Vagina (tissue), 2 donors: ENCODE data around the gene L3MBTL4. TPM values are rescaled to one million over a fixed set of nuclear protein-coding genes. Genes with fewer than 3 reads are reported as not detected.

Experiments
- DNase-seq, 2 donors: peaks; one replicate each; pipeline ENCODE4 v3.0.0-alpha.2; 2017; ENCODE audit errors: extremely low spot score in 2 of 2
- H3K27ac ChIP-seq: fragments of 200-600 bp; sonication (generic); one replicate; pipeline ENCODE4 v1.5.1; 2019
- H3K27me3 ChIP-seq: fragments of 200-600 bp; sonication (generic); one replicate; pipeline ENCODE4 v1.5.1; 2019
- H3K36me3 ChIP-seq, 2 donors: fragments of 200-600 bp; sonication (generic); one replicate each; pipeline ENCODE4 v1.5.1; 2017 to 2019
- H3K4me1 ChIP-seq: fragments of 200-600 bp; sonication (generic); one replicate; pipeline ENCODE4 v1.5.1; 2019
- H3K4me3 ChIP-seq, 2 donors: fragments of 200-600 bp; sonication (generic); 1 replicate in 1 of 2; 2 replicates in 1 of 2; pipeline ENCODE4 v1.5.1; 2016 to 2019
- H3K9me3 ChIP-seq: fragments of 200-600 bp; sonication (generic); one replicate; pipeline ENCODE4 v1.5.1; 2019
- CTCF ChIP-seq, 3 experiments: fragments of 450-650 bp in 2 of 3; fragments of 200-600 bp in 1 of 3; sonication (generic) in 1 of 3; IDR thresholded peaks; one replicate each; pipeline ENCODE4 v1.5.1; 2017 to 2019; ENCODE audit warnings: antibody characterized with exemption in 3 of 3, mild to moderate bottlenecking in 2 of 3, moderate library complexity in 2 of 3
- POLR2A ChIP-seq, 2 donors: fragments of 450-650 bp; IDR thresholded peaks; one replicate each; pipeline ENCODE4 v1.6.1; 2017; ENCODE audit warnings: antibody characterized with exemption in 2 of 2, mild to moderate bottlenecking in 2 of 2, moderate library complexity in 2 of 2
- POLR2AphosphoS5 ChIP-seq, 2 donors: sonication (generic); formaldehyde crosslinking; IDR thresholded peaks; one replicate each; pipeline ENCODE4 v1.9.0; 2017; ENCODE audit warnings: antibody characterized with exemption in 2 of 2, mild to moderate bottlenecking in 2 of 2, low read depth in 1 of 2; ENCODE audit not compliant: insufficient read depth in 1 of 2
- intact Hi-C: fragments of 100-400 bp; cut with DNase I; formaldehyde crosslinking; loops from one replicate; pipeline ENCODE4 v1.15.1; 2023
- total RNA-seq: library from RNA; depleted of rRNA; stranded (reverse); fragments of >200 nt; gene quantifications from one replicate; pipeline ENCODE4 v1.2.3, GENCODE V29; 2016

Gene L3MBTL4
- total RNA-seq, 1 donor from 2014 or later, result 9.6 TPM

DNA sequence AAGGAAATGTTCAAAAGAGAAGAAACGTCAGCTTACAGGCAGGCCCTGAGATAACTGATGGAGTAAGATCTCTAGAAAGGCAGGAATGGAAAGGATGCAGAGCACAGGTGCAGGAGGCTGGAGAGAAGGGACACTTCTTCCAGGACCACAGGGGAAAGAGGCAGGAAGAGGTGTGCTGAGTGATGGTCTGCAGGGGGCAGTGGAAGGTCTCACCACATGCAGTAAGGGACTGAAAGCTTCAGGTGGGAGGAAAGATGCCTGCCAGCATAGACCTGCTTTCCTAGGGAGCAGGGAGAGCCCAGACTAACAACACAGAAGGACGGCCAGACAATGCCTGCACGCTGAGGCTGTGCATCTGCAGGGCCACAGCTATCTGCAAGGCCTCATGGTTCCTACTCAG, 156.8 kb downstream of the L3MBTL4 start:
- TF ChIP-seq CTCF (IDR thresholded peaks at IDR 0.05) (no peak), POLR2A (IDR thresholded peaks at IDR 0.05) (no peak), POLR2AphosphoS5 (IDR thresholded peaks at IDR 0.05; ENCODE audit: insufficient read depth in 1 of 2, low read depth in 1 of 2) (no peak)
- Histone ChIP-seq H3K27me3 (no peaks in the 10 kb centered on the region), H3K36me3 (no peaks in the 10 kb centered on the region), H3K27ac (no peak overlapping the region), H3K9me3 (peaks cover 13% of the 10 kb centered on the region), H3K4me3 (no peak overlapping the region), H3K4me1 (no peaks in the 10 kb centered on the region)
- no peak for DNase-seq
- intact Hi-C loops, result no loop called here

DNA sequence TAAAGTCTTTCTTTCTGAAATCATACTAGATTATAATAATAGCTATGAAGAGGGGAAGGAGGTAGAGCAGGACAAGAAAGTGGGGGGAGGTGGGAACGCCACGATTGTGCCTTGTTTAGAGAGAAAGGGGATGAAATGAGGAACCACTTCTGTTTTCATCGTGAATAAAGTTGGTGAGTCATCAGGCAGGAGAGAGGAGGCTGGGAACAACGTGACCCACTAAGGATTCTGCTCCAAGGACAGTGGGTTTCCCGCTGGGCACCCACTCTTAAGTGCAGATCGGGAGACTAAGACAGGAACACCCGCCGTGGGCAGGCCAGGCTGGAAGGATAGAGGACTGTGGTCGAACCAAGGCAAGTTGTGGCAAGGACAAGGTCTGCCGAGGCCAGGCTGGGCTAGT, 158.2 kb downstream of the L3MBTL4 start:
- DNase-seq, result no peak
- Histone ChIP-seq H3K27me3 (no peaks in the 10 kb centered on the region), H3K27ac (no peak overlapping the region), H3K36me3 (no peaks in the 10 kb centered on the region), H3K9me3 (peaks cover 13% of the 10 kb centered on the region), H3K4me1 (no peaks in the 10 kb centered on the region), H3K4me3 (no peak overlapping the region)
- TF ChIP-seq POLR2AphosphoS5 (IDR thresholded peaks at IDR 0.05; ENCODE audit: insufficient read depth in 1 of 2, low read depth in 1 of 2) (no peak), POLR2A (IDR thresholded peaks at IDR 0.05) (no peak), CTCF (IDR thresholded peaks at IDR 0.05) (no peak)
- intact Hi-C loops, result no loop called here

- no peak for TF ChIP-seq CTCF (IDR thresholded peaks at IDR 0.05)
- no peak for TF ChIP-seq POLR2A (IDR thresholded peaks at IDR 0.05)
- TF ChIP-seq POLR2AphosphoS5 (IDR thresholded peaks at IDR 0.05; ENCODE audit: insufficient read depth in 1 of 2, low read depth in 1 of 2), result no peak
These were observed 158.8 kb downstream of the L3MBTL4 start for GRCh38 chr18:6255886-6256285.

GRCh38 chr18:6255116-6255705, 159.5 kb downstream of the L3MBTL4 start:
- intact Hi-C loops, result no loop called here
- no peaks in the 10 kb centered on the region for H3K4me1 ChIP-seq
- no peak overlapping the region for H3K4me3 ChIP-seq
- no peaks in the 10 kb centered on the region for H3K27me3 ChIP-seq
- no peaks in the 10 kb centered on the region for H3K36me3 ChIP-seq
- TF ChIP-seq CTCF (IDR thresholded peaks at IDR 0.05) (no peak), POLR2AphosphoS5 (IDR thresholded peaks at IDR 0.05; ENCODE audit: insufficient read depth in 1 of 2, low read depth in 1 of 2) (no peak), POLR2A (IDR thresholded peaks at IDR 0.05) (no peak)
- H3K9me3 ChIP-seq, result peaks cover 12% of the 10 kb centered on the region
- H3K27ac ChIP-seq, result no peak overlapping the region
- no peak for DNase-seq

More at GRCh38 chr18:6255886-6256285, 158.8 kb downstream of the L3MBTL4 start:
- H3K36me3 ChIP-seq, result no peaks in the 10 kb centered on the region
- DNase-seq, result no peak
- no peaks in the 10 kb centered on the region for H3K27me3 ChIP-seq
- peaks cover 13% of the 10 kb centered on the region for H3K9me3 ChIP-seq
- intact Hi-C loops, result no loop called here
- H3K4me1 ChIP-seq, result no peaks in the 10 kb centered on the region
- no peak overlapping the region for H3K4me3 ChIP-seq
- H3K27ac ChIP-seq, result no peak overlapping the region

DNA sequence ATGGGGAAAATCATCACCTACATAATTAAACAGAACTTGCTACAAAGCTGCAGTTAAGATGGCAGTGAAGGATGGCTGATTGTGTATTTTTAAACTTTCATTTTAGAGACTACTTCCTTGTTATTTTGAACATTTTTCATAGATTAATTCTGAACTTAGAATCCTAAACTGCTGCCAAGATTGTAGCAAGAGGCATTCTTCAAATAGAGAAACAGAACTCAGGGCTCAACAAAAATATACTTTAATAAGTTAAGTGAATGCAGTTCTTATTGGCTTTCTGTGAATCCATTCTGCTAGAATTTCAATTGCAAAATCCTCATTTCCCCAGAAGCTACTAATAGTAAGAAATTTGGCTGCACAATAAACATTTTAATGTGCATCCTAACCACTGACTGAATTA, 160.3 kb downstream of the L3MBTL4 start:
- no peaks in the 10 kb centered on the region for H3K27me3 ChIP-seq
- no peak overlapping the region for H3K27ac ChIP-seq
- DNase-seq, result no peak
- intact Hi-C loops, result no loop called here
- H3K36me3 ChIP-seq, result no peaks in the 10 kb centered on the region
- H3K4me1 ChIP-seq, result no peaks in the 10 kb centered on the region
- TF ChIP-seq POLR2A (IDR thresholded peaks at IDR 0.05), result no peak
- no peak overlapping the region for H3K4me3 ChIP-seq
- peaks cover 4% of the 10 kb centered on the region for H3K9me3 ChIP-seq
